Measurements from ENCODE around the gene OR5L2. TPM values are rescaled to one million over a fixed set of nuclear protein-coding genes. Genes with fewer than 3 reads are reported as not detected.

Gene OR5L2
- total RNA-seq, 1 donor from 2014 or later: not detected

DNA sequence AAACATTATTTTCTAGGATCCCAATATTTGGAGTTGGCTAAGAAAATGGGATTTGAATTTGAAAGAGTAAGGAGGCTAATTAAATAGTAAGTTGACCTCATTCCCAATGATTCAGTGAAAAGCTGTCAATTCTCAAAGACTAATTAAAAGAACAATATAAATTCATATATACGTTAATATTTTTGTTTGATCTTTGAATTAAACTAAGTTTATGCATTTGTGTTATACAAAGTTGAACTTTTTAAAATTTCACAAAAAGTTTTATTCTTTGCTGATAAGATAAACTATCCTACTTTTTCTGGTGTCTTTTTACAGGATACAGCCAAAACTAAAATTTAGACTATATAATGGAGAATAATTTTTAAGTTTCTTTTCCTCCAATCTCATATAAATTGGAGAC lies 16.0 kb upstream of the OR5L2 start, which contains the start of gene OR5L1:
Gene OR5L1, plus strand, starts transcription at position 301 of the 400 bp plus-strand sequence. CDS start 100 bp downstream, outside the sequence.
- Histone ChIP-seq H3K27ac (no peak within 1 kb of the TSS), H3K36me3 (no peaks in the 10 kb centered on the region), H3K4me3 (no peak within 1 kb of the TSS), H3K27me3 (no peaks in the 10 kb centered on the region), H3K9me3 (no peaks in the 10 kb centered on the region), H3K4me1 (no peaks in the 10 kb centered on the region)
- TF ChIP-seq POLR2AphosphoS5 (IDR thresholded peaks at IDR 0.05; ENCODE audit: insufficient read depth in 1 of 2, low read depth in 1 of 2): no peak
- TF ChIP-seq POLR2A (IDR thresholded peaks at IDR 0.05): no peak
- TF ChIP-seq, protein P1, sequence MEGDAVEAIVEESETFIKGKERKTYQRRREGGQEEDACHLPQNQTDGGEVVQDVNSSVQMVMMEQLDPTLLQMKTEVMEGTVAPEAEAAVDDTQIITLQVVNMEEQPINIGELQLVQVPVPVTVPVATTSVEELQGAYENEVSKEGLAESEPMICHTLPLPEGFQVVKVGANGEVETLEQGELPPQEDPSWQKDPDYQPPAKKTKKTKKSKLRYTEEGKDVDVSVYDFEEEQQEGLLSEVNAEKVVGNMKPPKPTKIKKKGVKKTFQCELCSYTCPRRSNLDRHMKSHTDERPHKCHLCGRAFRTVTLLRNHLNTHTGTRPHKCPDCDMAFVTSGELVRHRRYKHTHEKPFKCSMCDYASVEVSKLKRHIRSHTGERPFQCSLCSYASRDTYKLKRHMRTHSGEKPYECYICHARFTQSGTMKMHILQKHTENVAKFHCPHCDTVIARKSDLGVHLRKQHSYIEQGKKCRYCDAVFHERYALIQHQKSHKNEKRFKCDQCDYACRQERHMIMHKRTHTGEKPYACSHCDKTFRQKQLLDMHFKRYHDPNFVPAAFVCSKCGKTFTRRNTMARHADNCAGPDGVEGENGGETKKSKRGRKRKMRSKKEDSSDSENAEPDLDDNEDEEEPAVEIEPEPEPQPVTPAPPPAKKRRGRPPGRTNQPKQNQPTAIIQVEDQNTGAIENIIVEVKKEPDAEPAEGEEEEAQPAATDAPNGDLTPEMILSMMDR (IDR thresholded peaks at IDR 0.05): no peak
- intact Hi-C loops (cut with DNase I): no loop called here
- no peak for DNase-seq (ENCODE audit: extremely low spot score in 2 of 2)

DNA sequence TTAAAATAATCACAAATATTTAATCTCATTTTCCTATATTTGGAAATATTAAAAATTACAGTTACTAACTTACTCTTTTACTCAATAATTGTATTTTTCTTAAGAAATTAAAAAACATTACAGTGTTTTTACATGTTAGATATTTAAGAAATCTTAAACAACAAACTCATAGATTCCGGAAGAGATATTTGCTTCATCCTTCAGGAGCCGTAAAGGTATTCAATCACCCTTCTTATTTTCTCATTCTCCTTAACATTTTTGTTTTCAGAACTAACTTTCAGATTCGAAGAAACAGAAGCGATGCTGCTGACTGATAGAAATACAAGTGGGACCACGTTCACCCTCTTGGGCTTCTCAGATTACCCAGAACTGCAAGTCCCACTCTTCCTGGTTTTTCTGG lies 7.7 kb upstream of the OR5L2 start, which contains the start of gene OR5D18:
Gene OR5D18, plus strand, starts transcription at position 301 of the 400 bp plus-strand sequence. Its CDS starts 0 bp downstream, at position 301.
- no peak for DNase-seq (ENCODE audit: extremely low spot score in 2 of 2)
- Histone ChIP-seq H3K27ac (no peak within 1 kb of the TSS), H3K4me1 (no peaks in the 10 kb centered on the region), H3K36me3 (no peaks in the 10 kb centered on the region), H3K4me3 (no peak within 1 kb of the TSS), H3K27me3 (no peaks in the 10 kb centered on the region), H3K9me3 (no peaks in the 10 kb centered on the region)
- intact Hi-C loops (cut with DNase I): no loop called here
- TF ChIP-seq POLR2AphosphoS5 (IDR thresholded peaks at IDR 0.05; ENCODE audit: insufficient read depth in 1 of 2, low read depth in 1 of 2): no peak
- TF ChIP-seq POLR2A (IDR thresholded peaks at IDR 0.05): no peak
- TF ChIP-seq, protein P1 (IDR thresholded peaks at IDR 0.05): no peak

DNA sequence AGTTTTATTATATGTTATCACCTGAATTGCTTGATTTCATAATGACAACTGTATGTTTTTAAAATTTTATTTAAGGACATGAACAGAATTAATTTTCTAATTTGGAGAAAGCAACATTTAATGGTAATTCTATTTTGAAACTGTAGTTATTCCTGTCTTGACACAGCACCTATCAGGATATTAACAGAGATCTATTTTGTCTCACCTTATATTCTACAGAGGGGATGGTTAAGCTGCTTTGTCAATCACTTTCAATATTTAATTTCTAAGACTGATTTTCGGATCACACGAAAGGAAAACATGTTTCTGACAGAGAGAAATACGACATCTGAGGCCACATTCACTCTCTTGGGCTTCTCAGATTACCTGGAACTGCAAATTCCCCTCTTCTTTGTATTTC lies 11.4 kb downstream of the OR5L2 start, which contains the start of gene OR5D16:
Gene OR5D16, plus strand, starts transcription at position 301 of the 400 bp plus-strand sequence. Its CDS starts 0 bp downstream, at position 301.
- no peak within 1 kb of the TSS for H3K27ac ChIP-seq
- DNase-seq (ENCODE audit: extremely low spot score in 2 of 2): no peak
- no peak within 1 kb of the TSS for H3K4me3 ChIP-seq
- TF ChIP-seq POLR2A (IDR thresholded peaks at IDR 0.05) (no peak), POLR2AphosphoS5 (IDR thresholded peaks at IDR 0.05; ENCODE audit: insufficient read depth in 1 of 2, low read depth in 1 of 2) (no peak)
- TF ChIP-seq, protein P1 (IDR thresholded peaks at IDR 0.05): no peak
- no peaks in the 10 kb centered on the region for H3K4me1 ChIP-seq
- H3K27me3 ChIP-seq: no peaks in the 10 kb centered on the region
- H3K36me3 ChIP-seq: no peaks in the 10 kb centered on the region
- intact Hi-C loops (cut with DNase I): no loop called here
- no peaks in the 10 kb centered on the region for H3K9me3 ChIP-seq

- Histone ChIP-seq H3K27me3 (no peaks in the 10 kb centered on the region), H3K27ac (no peak overlapping the region), H3K4me3 (no peak overlapping the region), H3K4me1 (no peaks in the 10 kb centered on the region), H3K9me3 (no peaks in the 10 kb centered on the region), H3K36me3 (no peaks in the 10 kb centered on the region)
- TF ChIP-seq, protein P1 (IDR thresholded peaks at IDR 0.05): no peak
- TF ChIP-seq POLR2A (IDR thresholded peaks at IDR 0.05) (no peak), POLR2AphosphoS5 (IDR thresholded peaks at IDR 0.05; ENCODE audit: insufficient read depth in 1 of 2, low read depth in 1 of 2) (no peak)
- DNase-seq (ENCODE audit: extremely low spot score in 2 of 2): no peak
- intact Hi-C loops (cut with DNase I): no loop called here
These were observed 20.4 kb downstream of the OR5L2 start for GRCh38 chr11:55847453-55847852.

GRCh38 chr11:55849037-55849436 lies 22.0 kb downstream of the OR5L2 start:
- H3K4me1 ChIP-seq: no peaks in the 10 kb centered on the region
- intact Hi-C loops (cut with DNase I): no loop called here
- H3K36me3 ChIP-seq: no peaks in the 10 kb centered on the region
- H3K27me3 ChIP-seq: no peaks in the 10 kb centered on the region
- no peak overlapping the region for H3K27ac ChIP-seq
- DNase-seq (ENCODE audit: extremely low spot score in 2 of 2): no peak
- H3K4me3 ChIP-seq: no peak overlapping the region
- TF ChIP-seq POLR2AphosphoS5 (IDR thresholded peaks at IDR 0.05; ENCODE audit: insufficient read depth in 1 of 2, low read depth in 1 of 2): no peak
- no peak for TF ChIP-seq POLR2A (IDR thresholded peaks at IDR 0.05)
- TF ChIP-seq, protein P1 (IDR thresholded peaks at IDR 0.05): no peak
- no peaks in the 10 kb centered on the region for H3K9me3 ChIP-seq

All from vagina (tissue), 2 donors.